ENCODE measurements around the gene CORO1C. TPM values are rescaled to one million over a fixed set of nuclear protein-coding genes. Genes with fewer than 3 reads are reported as not detected.
"Not testable (repeated sequence)": the region's sequence is repeated elsewhere in the genome, so short reads cannot be mapped to it uniquely, and the experiment has no call there.

CORO1C gene
- total RNA-seq, 1 experiment from 2014 or later, result 138 TPM

- BruUV-seq (replicated peaks); intact Hi-C loops (cut with micrococcal nuclease); H3K9me3 ChIP-seq (ENCODE audit: control insufficient read depth in 1 of 2, insufficient read depth in 1 of 2, low read depth in 1 of 2, low read length in 2 of 2); DNase-seq (ENCODE audit: low read depth, low spot score); H4K20me1 ChIP-seq (ENCODE audit: insufficient read depth); H3K79me2 ChIP-seq (ENCODE audit: insufficient read depth, low read length); CTCF ChIA-PET; H2AFZ ChIP-seq (ENCODE audit: low read depth, low read length, poor library complexity, severe bottlenecking); H3K27ac ChIP-seq (ENCODE audit: low read depth, low read length); H3K4me2 ChIP-seq (ENCODE audit: low read length); H3K9ac ChIP-seq (ENCODE audit: low read length); H3K27me3 ChIP-seq (ENCODE audit: insufficient read depth, low read length); H3K4me3 ChIP-seq (replicated peaks in 1 of 2; ENCODE audit: low read depth in 1 of 2, low read length in 2 of 2); ATAC-seq; RAD21 ChIA-PET (ENCODE audit: low non-redundant PET in 1 of 2, low total read pairs in 2 of 2, uncharacterized antibody in 2 of 2, unreplicated experiment in 2 of 2); POLR2A ChIA-PET; H3K9me2 ChIP-seq (ENCODE audit: insufficient read depth): not testable (repeated sequence)
- Histone ChIP-seq H3K36me3 (ENCODE audit: control insufficient read depth in 1 of 2, insufficient read depth in 2 of 2, low read length in 2 of 2) (peaks cover 0 to 13% of the 10 kb centered on the region in 2 experiments; a peak in 1 of 4 replicates), H3K4me1 (ENCODE audit: control insufficient read depth in 1 of 2, insufficient read depth in 2 of 2, low read length in 2 of 2) (peaks cover 29% of the 10 kb centered on the region in 2 experiments)
Measured at GRCh38 chr12:108656247-108656646, 75.1 kb downstream of the CORO1C start.

- BruUV-seq (replicated peaks); H3K4me3 ChIP-seq (replicated peaks in 1 of 2; ENCODE audit: low read depth in 1 of 2, low read length in 2 of 2); H3K27me3 ChIP-seq (ENCODE audit: insufficient read depth, low read length); H3K27ac ChIP-seq (ENCODE audit: low read depth, low read length); H3K79me2 ChIP-seq (ENCODE audit: insufficient read depth, low read length); H3K9ac ChIP-seq (ENCODE audit: low read length); H4K20me1 ChIP-seq (ENCODE audit: insufficient read depth); H2AFZ ChIP-seq (ENCODE audit: low read depth, low read length, poor library complexity, severe bottlenecking); H3K9me3 ChIP-seq (ENCODE audit: control insufficient read depth in 1 of 2, insufficient read depth in 1 of 2, low read depth in 1 of 2, low read length in 2 of 2); CTCF ChIA-PET; H3K4me2 ChIP-seq (ENCODE audit: low read length); intact Hi-C loops (cut with micrococcal nuclease); ATAC-seq; H3K9me2 ChIP-seq (ENCODE audit: insufficient read depth); DNase-seq (ENCODE audit: low read depth, low spot score); POLR2A ChIA-PET; RAD21 ChIA-PET (ENCODE audit: low non-redundant PET in 1 of 2, low total read pairs in 2 of 2, uncharacterized antibody in 2 of 2, unreplicated experiment in 2 of 2): not testable (repeated sequence)
- H3K36me3 ChIP-seq (ENCODE audit: control insufficient read depth in 1 of 2, insufficient read depth in 2 of 2, low read length in 2 of 2), result peaks cover 0 to 13% of the 10 kb centered on the region in 2 experiments; a peak in 1 of 4 replicates
- H3K4me1 ChIP-seq (ENCODE audit: control insufficient read depth in 1 of 2, insufficient read depth in 2 of 2, low read length in 2 of 2), result peaks cover 33% of the 10 kb centered on the region in 2 experiments
Measured at GRCh38 chr12:108655812-108656175, 75.5 kb downstream of the CORO1C start.

- peaks cover 0 to 13% of the 10 kb centered on the region in 2 experiments; a peak in 1 of 4 replicates for H3K36me3 ChIP-seq (ENCODE audit: control insufficient read depth in 1 of 2, insufficient read depth in 2 of 2, low read length in 2 of 2)
- BruUV-seq (replicated peaks); intact Hi-C loops (cut with micrococcal nuclease); H3K79me2 ChIP-seq (ENCODE audit: insufficient read depth, low read length); H3K4me3 ChIP-seq (replicated peaks in 1 of 2; ENCODE audit: low read depth in 1 of 2, low read length in 2 of 2); H3K9ac ChIP-seq (ENCODE audit: low read length); H3K27ac ChIP-seq (ENCODE audit: low read depth, low read length); DNase-seq (ENCODE audit: low read depth, low spot score); H3K9me3 ChIP-seq (ENCODE audit: control insufficient read depth in 1 of 2, insufficient read depth in 1 of 2, low read depth in 1 of 2, low read length in 2 of 2); H4K20me1 ChIP-seq (ENCODE audit: insufficient read depth); H3K4me2 ChIP-seq (ENCODE audit: low read length); RAD21 ChIA-PET (ENCODE audit: low non-redundant PET in 1 of 2, low total read pairs in 2 of 2, uncharacterized antibody in 2 of 2, unreplicated experiment in 2 of 2); POLR2A ChIA-PET; H3K9me2 ChIP-seq (ENCODE audit: insufficient read depth); H3K27me3 ChIP-seq (ENCODE audit: insufficient read depth, low read length); H2AFZ ChIP-seq (ENCODE audit: low read depth, low read length, poor library complexity, severe bottlenecking); ATAC-seq: not testable (repeated sequence)
- CTCF ChIA-PET, result interaction anchor here (0.8 kb wide), 1 partner anchor 9 kb away, joined by 4 read pairs; no protein-coding TSS in a partner anchor
- peaks cover 43 to 45% of the 10 kb centered on the region in 2 experiments for H3K4me1 ChIP-seq (ENCODE audit: control insufficient read depth in 1 of 2, insufficient read depth in 2 of 2, low read length in 2 of 2)
Measured at GRCh38 chr12:108654622-108655021, 76.7 kb downstream of the CORO1C start.

Measured in HCT116 (cell line).